ENCODE results near the gene PKIB.

The PKIB gene

GRCh38 chr6:122669418-122669817 is 59.2 kb downstream of the PKIB start:
- DNase-seq (ENCODE audit: low read depth in 2 of 2) = no peak

GRCh38 chr6:122669868-122670267 is 59.7 kb downstream of the PKIB start:
- no peak for DNase-seq (ENCODE audit: low read depth in 2 of 2)

- DNase-seq (ENCODE audit: low read depth in 2 of 2) = no peak
Measured at GRCh38 chr6:122671251-122671650, 61.0 kb downstream of the PKIB start.

- no peak for DNase-seq (ENCODE audit: low read depth in 2 of 2)
Measured at GRCh38 chr6:122673343-122673961, 63.2 kb downstream of the PKIB start.

GRCh38 chr6:122676146-122676545 is 65.9 kb downstream of the PKIB start:
- no peak for DNase-seq (ENCODE audit: low read depth in 2 of 2)

GRCh38 chr6:122676688-122677087 is 66.5 kb downstream of the PKIB start:
- no peak for DNase-seq (ENCODE audit: low read depth in 2 of 2)

GRCh38 chr6:122677406-122677805 is 67.2 kb downstream of the PKIB start:
- DNase-seq (ENCODE audit: low read depth in 2 of 2) = no peak

GRCh38 chr6:122678841-122679240 is 68.6 kb downstream of the PKIB start:
- DNase-seq (ENCODE audit: low read depth in 2 of 2) = no peak

- no peak for DNase-seq (ENCODE audit: low read depth in 2 of 2)
Measured at GRCh38 chr6:122681705-122682104, 71.5 kb downstream of the PKIB start.

GRCh38 chr6:122683989-122684651 is 73.9 kb downstream of the PKIB start:
- DNase-seq (ENCODE audit: low read depth in 2 of 2) = no peak

GRCh38 chr6:122692175-122692598 is 82.0 kb downstream of the PKIB start:
- no peak for DNase-seq (ENCODE audit: low read depth in 2 of 2)

- no peak for DNase-seq (ENCODE audit: low read depth in 2 of 2)
Measured at GRCh38 chr6:122692807-122693580, 82.8 kb downstream of the PKIB start.

- DNase-seq (ENCODE audit: low read depth in 2 of 2) = no peak
Measured at GRCh38 chr6:122694075-122694474, 83.9 kb downstream of the PKIB start.

GRCh38 chr6:122694602-122695001 is 84.4 kb downstream of the PKIB start:
- DNase-seq (ENCODE audit: low read depth in 2 of 2) = no peak

- no peak for DNase-seq (ENCODE audit: low read depth in 2 of 2)
Measured at GRCh38 chr6:122695188-122695587, 85.0 kb downstream of the PKIB start.

GRCh38 chr6:122696079-122696478 is 85.9 kb downstream of the PKIB start:
- DNase-seq (ENCODE audit: low read depth in 2 of 2) = no peak

- DNase-seq (ENCODE audit: low read depth in 2 of 2) = no peak
Measured at GRCh38 chr6:122696853-122697252, 86.6 kb downstream of the PKIB start.

- no peak for DNase-seq (ENCODE audit: low read depth in 2 of 2)
Measured at GRCh38 chr6:122697458-122697857, 87.3 kb downstream of the PKIB start.

GRCh38 chr6:122701666-122702065 is 91.5 kb downstream of the PKIB start:
- no peak for DNase-seq (ENCODE audit: low read depth in 2 of 2)

GRCh38 chr6:122702841-122703240 is 92.6 kb downstream of the PKIB start:
- no peak for DNase-seq (ENCODE audit: low read depth in 2 of 2)

GRCh38 chr6:122704066-122704465 is 93.9 kb downstream of the PKIB start:
- no peak for DNase-seq (ENCODE audit: low read depth in 2 of 2)

- DNase-seq (ENCODE audit: low read depth in 2 of 2) = no peak
Measured at GRCh38 chr6:122709922-122710512, 99.8 kb downstream of the PKIB start.
